ENCODE data around the gene SLC38A10.

DNA sequence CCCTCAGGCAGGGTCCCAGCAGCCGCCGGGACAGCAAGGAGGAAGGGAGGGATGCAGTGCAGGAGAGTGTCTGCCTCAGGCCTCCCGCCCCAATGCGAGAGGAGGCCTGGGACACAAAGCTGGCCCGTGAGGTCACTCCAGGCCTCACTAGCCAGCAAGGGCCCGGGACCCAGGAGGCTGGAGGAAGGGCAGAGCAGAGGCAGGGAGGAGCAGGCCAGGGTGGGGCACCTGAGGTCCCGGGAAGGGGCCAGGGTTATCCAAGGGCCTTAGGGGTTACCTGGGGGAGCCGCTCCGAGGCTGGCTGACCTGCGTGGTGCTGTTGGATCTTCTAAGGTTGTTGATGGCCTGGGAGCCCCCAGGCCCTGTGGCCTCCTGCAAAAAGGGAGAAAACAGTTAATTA is 86.5 kb downstream of the SLC38A10 start:
- TF ChIP-seq, protein P1, sequence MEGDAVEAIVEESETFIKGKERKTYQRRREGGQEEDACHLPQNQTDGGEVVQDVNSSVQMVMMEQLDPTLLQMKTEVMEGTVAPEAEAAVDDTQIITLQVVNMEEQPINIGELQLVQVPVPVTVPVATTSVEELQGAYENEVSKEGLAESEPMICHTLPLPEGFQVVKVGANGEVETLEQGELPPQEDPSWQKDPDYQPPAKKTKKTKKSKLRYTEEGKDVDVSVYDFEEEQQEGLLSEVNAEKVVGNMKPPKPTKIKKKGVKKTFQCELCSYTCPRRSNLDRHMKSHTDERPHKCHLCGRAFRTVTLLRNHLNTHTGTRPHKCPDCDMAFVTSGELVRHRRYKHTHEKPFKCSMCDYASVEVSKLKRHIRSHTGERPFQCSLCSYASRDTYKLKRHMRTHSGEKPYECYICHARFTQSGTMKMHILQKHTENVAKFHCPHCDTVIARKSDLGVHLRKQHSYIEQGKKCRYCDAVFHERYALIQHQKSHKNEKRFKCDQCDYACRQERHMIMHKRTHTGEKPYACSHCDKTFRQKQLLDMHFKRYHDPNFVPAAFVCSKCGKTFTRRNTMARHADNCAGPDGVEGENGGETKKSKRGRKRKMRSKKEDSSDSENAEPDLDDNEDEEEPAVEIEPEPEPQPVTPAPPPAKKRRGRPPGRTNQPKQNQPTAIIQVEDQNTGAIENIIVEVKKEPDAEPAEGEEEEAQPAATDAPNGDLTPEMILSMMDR (conservative IDR thresholded peaks at IDR 0.05; ENCODE audit: low read depth, low read length) = no peak
- TF ChIP-seq EZH2 (IDR thresholded peaks at IDR 0.05; ENCODE audit: borderline replicate concordance, low read depth, low read length, poor library complexity, severe bottlenecking) = no peak
